Mesothelial cell of epicardium (in vitro differentiated cells): ENCODE measurements around the gene HIVEP3. TPM values are rescaled to one million over a fixed set of nuclear protein-coding genes. Genes with fewer than 3 reads are reported as not detected.
A peak's percentile ranks its signal among the peaks of the same experiment; 100 is the strongest.

Experiments
- DNase-seq, 2 experiments: peaks; one replicate each; pipeline ENCODE4 v3.0.0; 2021; ENCODE audit warnings: low spot score in 2 of 2; ENCODE audit not compliant: unreplicated experiment in 2 of 2
- H3K27ac Mint-ChIP-seq: 2 replicates; pipeline ENCODE4 v1.8.0; 2021; ENCODE audit warnings: mixed read lengths
- H3K27me3 Mint-ChIP-seq: 2 replicates; pipeline ENCODE4 v1.8.0; 2021; ENCODE audit warnings: low read depth, mixed read lengths
- H3K36me3 Mint-ChIP-seq: 2 replicates; pipeline ENCODE4 v1.8.0; 2021; ENCODE audit warnings: mixed read lengths
- H3K4me1 Mint-ChIP-seq: 2 replicates; pipeline ENCODE4 v1.8.0; 2021; ENCODE audit warnings: mixed read lengths
- H3K4me3 Mint-ChIP-seq: 2 replicates; pipeline ENCODE4 v1.8.0; 2021; ENCODE audit warnings: mild to moderate bottlenecking, moderate library complexity, mixed read lengths
- H3K9me3 Mint-ChIP-seq: 2 replicates; pipeline ENCODE4 v1.8.0; 2021; ENCODE audit warnings: mixed read lengths
- CTCF ChIP-seq: fragments of 200-600 bp; sonication (generic); IDR thresholded peaks from one replicate; pipeline ENCODE4 v1.5.0; 2021; ENCODE audit warnings: antibody characterized with exemption; ENCODE audit not compliant: unreplicated experiment
- total RNA-seq: library from RNA; stranded (reverse); gene quantifications from 3 replicates; pipeline ENCODE4 v1.2.1, GENCODE V29; 2021

HIVEP3 gene
- total RNA-seq, 1 donor from 2014 or later = 8.9 TPM

GRCh38 chr1:41876576-41877445, 41.9 kb downstream of the HIVEP3 start:
- Mint-ChIP-seq H3K36me3 (no peaks in the 10 kb centered on the region), H3K27me3 (no peaks in the 10 kb centered on the region), H3K9me3 (no peaks in the 10 kb centered on the region), H3K4me3 (no peak overlapping the region), H3K4me1 (peaks cover 41% of the 10 kb centered on the region), H3K27ac (peak overlapping the region; percentile 92)
- no peak for DNase-seq
- no peak for TF ChIP-seq CTCF

- DNase-seq = no peak
- no peak overlapping the region for H3K27ac Mint-ChIP-seq
- H3K27me3 Mint-ChIP-seq = no peaks in the 10 kb centered on the region
- peaks cover 36% of the 10 kb centered on the region for H3K4me1 Mint-ChIP-seq
- no peaks in the 10 kb centered on the region for H3K36me3 Mint-ChIP-seq
- H3K9me3 Mint-ChIP-seq = no peaks in the 10 kb centered on the region
- no peak overlapping the region for H3K4me3 Mint-ChIP-seq
- no peak for TF ChIP-seq CTCF
These were observed 43.2 kb downstream of the HIVEP3 start for GRCh38 chr1:41875487-41875886.

GRCh38 chr1:41874903-41875411, 43.8 kb downstream of the HIVEP3 start:
- Mint-ChIP-seq H3K4me1 (peaks cover 33% of the 10 kb centered on the region), H3K4me3 (no peak overlapping the region), H3K36me3 (no peaks in the 10 kb centered on the region), H3K27me3 (no peaks in the 10 kb centered on the region), H3K27ac (no peak overlapping the region), H3K9me3 (no peaks in the 10 kb centered on the region)
- no peak for DNase-seq
- TF ChIP-seq CTCF = no peak

GRCh38 chr1:41874151-41874719, 44.5 kb downstream of the HIVEP3 start:
- no peak for DNase-seq
- Mint-ChIP-seq H3K36me3 (no peaks in the 10 kb centered on the region), H3K27me3 (no peaks in the 10 kb centered on the region), H3K4me1 (peaks cover 29% of the 10 kb centered on the region), H3K9me3 (no peaks in the 10 kb centered on the region), H3K27ac (no peak overlapping the region), H3K4me3 (no peak overlapping the region)
- TF ChIP-seq CTCF = no peak

- no peaks in the 10 kb centered on the region for H3K27me3 Mint-ChIP-seq
- H3K36me3 Mint-ChIP-seq = no peaks in the 10 kb centered on the region
- no peak overlapping the region for H3K4me3 Mint-ChIP-seq
- DNase-seq = no peak
- no peaks in the 10 kb centered on the region for H3K9me3 Mint-ChIP-seq
- no peak for TF ChIP-seq CTCF
- H3K27ac Mint-ChIP-seq = no peak overlapping the region
- H3K4me1 Mint-ChIP-seq = peaks cover 15% of the 10 kb centered on the region
These were observed 46.6 kb downstream of the HIVEP3 start for GRCh38 chr1:41872074-41872473.
